Stomach smooth muscle (tissue), 2 donors: Measurements from ENCODE around the gene DTD1.

Experiments
- H3K27ac ChIP-seq: one replicate; pipeline ENCODE4 v1.7.0; 2013; ENCODE audit warnings: mild to moderate bottlenecking, low read length, inconsistent platforms
- H3K27me3 ChIP-seq, 2 donors: one replicate each; pipeline ENCODE4 v1.7.0; 2013; ENCODE audit warnings: low read length in 2 of 2; ENCODE audit not compliant: insufficient read depth in 2 of 2, control insufficient read depth in 1 of 2
- H3K36me3 ChIP-seq, 2 donors: one replicate each; pipeline ENCODE4 v1.7.0; 2013; ENCODE audit warnings: low read length in 2 of 2; ENCODE audit not compliant: control insufficient read depth in 2 of 2, insufficient read depth in 2 of 2
- H3K4me1 ChIP-seq: one replicate; pipeline ENCODE4 v1.7.0; 2013; ENCODE audit warnings: low read length; ENCODE audit not compliant: control insufficient read depth, insufficient read depth
- H3K4me3 ChIP-seq, 2 donors: one replicate each; pipeline ENCODE4 v1.7.0; 2013; ENCODE audit warnings: low read length in 2 of 2
- H3K9ac ChIP-seq, 2 donors: one replicate each; pipeline ENCODE4 v1.7.0; 2013; ENCODE audit warnings: low read length in 2 of 2, mild to moderate bottlenecking in 1 of 2
- H3K9me3 ChIP-seq, 2 donors: one replicate each; pipeline ENCODE4 v1.7.0; 2013; ENCODE audit warnings: low read length in 2 of 2; ENCODE audit not compliant: control insufficient read depth in 2 of 2
- donor health status: healthy.
- donor health status: Pancreatic carcinoma.

Gene DTD1

DNA sequence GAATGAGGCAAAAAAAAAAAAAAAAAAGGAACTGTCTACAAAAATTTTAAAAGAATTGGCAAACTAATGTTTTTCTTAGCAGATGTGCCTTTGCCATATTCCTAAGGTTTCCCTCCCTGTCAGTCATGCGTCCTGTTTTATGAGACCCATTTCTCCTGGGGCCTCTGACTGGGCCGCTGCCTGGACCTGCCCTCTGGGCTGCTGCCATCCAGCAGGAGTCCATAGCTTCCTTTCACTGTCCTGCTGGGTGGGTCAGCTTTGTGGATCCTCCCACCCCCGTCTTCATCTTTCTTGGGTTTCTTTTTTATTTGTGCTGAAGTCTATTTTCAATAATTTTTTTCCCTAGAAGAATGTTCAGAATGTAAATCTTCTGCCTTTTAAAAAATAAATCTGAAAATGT, 114.9 kb downstream of the DTD1 start:
- no peaks in the 10 kb centered on the region for H3K4me1 ChIP-seq
- H3K27me3 ChIP-seq = no peaks in the 10 kb centered on the region
- no peak overlapping the region for H3K9ac ChIP-seq
- no peak overlapping the region for H3K27ac ChIP-seq
- H3K4me3 ChIP-seq = no peak overlapping the region
- H3K36me3 ChIP-seq = no peaks in the 10 kb centered on the region
- H3K9me3 ChIP-seq = no peaks in the 10 kb centered on the region

DNA sequence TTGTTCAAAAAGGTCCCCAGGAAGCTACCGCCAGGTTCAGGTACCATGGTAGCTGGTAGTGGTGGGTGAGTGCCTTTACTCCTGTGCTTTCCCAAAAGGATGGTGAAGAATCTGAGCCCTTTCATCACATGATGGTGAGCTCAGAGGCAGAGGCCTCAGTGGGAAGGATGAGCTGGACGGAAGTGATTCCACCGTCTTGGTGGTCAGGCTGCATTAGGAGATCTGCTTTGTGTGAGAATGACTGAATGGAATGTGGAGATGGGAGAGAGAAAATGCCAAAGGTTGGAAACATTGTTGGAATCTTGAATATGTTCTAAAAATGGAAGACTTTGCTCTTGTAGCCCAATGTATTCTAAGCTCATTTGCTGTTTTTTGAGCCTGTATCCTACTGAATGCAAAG, 117.6 kb downstream of the DTD1 start:
- no peak overlapping the region for H3K9ac ChIP-seq

DNA sequence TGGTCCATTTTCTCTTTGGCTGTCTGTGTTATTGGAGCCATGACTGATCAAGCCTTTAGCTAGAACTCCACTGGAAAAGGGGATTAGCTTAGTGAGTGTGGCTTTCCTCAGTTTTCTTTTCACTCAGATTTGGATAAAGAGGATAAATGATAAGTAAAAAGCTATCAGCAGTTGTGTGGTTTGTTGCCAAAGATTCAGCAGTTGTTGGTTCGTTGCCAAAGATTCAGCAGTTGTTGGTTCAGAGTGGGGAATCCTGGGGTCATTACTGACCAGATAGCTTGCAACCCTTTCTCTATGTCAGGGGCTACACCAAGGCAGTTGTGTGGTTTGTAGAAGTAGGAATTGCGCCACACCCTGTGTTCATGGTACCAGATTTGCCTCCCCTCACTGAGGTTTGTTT, 118.1 kb downstream of the DTD1 start:
- no peaks in the 10 kb centered on the region for H3K36me3 ChIP-seq
- H3K9ac ChIP-seq = no peak overlapping the region
- H3K27me3 ChIP-seq = no peaks in the 10 kb centered on the region
- no peaks in the 10 kb centered on the region for H3K4me1 ChIP-seq
- no peak overlapping the region for H3K4me3 ChIP-seq
- H3K9me3 ChIP-seq = no peaks in the 10 kb centered on the region
- no peak overlapping the region for H3K27ac ChIP-seq

More for the DNA sequence above, 117.6 kb downstream of the DTD1 start:
- Histone ChIP-seq H3K27me3 (no peaks in the 10 kb centered on the region), H3K4me1 (no peaks in the 10 kb centered on the region), H3K36me3 (no peaks in the 10 kb centered on the region), H3K9me3 (no peaks in the 10 kb centered on the region), H3K27ac (no peak overlapping the region), H3K4me3 (no peak overlapping the region)

DNA sequence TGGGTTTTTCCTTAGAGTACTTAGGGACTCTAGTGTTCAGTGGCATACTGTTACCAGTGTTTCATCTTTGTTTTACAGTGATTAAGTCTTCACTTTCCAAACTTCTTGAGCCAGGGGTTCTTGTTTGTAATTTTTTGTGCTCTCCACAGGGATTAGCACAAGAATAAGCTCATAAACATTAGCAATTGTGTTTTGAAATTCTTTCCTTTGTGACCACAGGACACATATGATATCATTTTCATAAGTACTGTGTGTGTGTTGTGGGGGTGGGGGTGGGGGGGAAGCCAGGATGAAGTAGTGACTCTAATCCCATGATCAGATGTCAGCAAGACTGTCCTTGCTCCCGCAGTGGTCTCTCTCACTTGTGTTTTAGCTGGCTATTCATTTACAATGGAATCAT, 124.3 kb downstream of the DTD1 start:
- H3K9ac ChIP-seq = no peak overlapping the region
- no peak overlapping the region for H3K27ac ChIP-seq
- H3K27me3 ChIP-seq = no peaks in the 10 kb centered on the region
- peaks cover 0 to 6% of the 10 kb centered on the region in 2 donors for H3K36me3 ChIP-seq
- H3K4me3 ChIP-seq = no peak overlapping the region
- H3K9me3 ChIP-seq = no peaks in the 10 kb centered on the region
- no peaks in the 10 kb centered on the region for H3K4me1 ChIP-seq

DNA sequence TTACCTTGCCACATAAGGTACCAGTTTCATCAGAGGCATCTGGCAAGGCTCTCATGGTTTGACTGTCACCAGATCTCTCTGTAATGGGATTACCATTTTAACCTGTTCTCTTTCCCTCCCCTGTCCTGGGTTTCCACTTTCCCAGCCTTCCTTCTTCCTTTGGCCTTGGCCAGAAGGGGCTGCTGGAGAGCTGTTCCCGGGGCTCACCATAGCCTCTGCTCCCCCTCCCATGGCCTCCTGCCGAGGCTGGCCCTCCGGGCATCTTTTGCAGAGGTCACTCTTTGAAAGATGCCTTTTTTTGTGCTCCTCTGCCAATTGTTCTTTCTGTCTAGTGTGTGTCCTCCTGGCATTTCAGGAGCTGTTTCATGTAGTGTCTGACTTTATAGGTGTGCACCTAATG, 125.0 kb downstream of the DTD1 start:
- Histone ChIP-seq H3K36me3 (peaks cover 0 to 6% of the 10 kb centered on the region in 2 donors), H3K9me3 (no peaks in the 10 kb centered on the region), H3K4me1 (no peaks in the 10 kb centered on the region), H3K27me3 (no peaks in the 10 kb centered on the region), H3K27ac (no peak overlapping the region), H3K4me3 (no peak overlapping the region), H3K9ac (no peak overlapping the region)

DNA sequence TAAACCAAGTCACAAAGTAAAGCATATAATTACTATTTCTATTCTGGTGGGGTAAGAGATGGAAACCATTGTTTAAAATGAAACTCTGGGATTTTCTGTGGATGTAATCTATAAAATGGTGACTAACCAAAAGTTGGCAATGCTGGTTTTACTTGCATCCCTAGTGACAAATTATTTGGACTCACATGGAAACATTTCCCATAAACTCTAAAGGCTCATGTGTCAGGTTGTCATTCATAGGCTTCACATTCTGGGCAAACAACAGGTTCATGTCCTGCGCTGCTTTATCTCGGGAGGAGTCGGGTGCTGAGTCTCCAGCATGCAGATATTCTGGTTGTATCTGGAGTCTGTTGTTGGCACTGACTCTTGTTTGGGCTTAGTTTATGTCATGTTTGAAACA, 127.7 kb downstream of the DTD1 start:
- Histone ChIP-seq H3K4me3 (no peak overlapping the region), H3K27ac (no peak overlapping the region), H3K9me3 (no peaks in the 10 kb centered on the region), H3K36me3 (peaks cover 0 to 6% of the 10 kb centered on the region in 2 donors), H3K9ac (no peak overlapping the region), H3K4me1 (no peaks in the 10 kb centered on the region), H3K27me3 (no peaks in the 10 kb centered on the region)

DNA sequence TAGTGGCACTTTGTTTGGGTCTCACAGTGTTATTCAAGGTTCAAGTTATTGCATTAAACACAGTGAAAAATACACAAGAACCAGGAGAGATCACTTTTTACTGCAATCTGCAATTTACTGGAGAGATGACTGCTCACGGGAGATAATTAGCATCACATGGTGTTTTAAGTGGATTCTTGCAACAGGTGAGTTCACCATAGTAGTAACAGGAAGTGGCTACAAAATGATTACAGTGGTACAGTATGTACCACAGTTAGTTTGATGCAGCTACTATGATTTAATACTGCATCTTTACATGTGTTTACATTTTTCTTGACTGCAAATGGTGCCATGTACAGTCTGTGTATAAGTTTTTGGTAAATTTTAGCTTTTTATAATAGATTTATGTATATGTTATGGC, 129.2 kb downstream of the DTD1 start:
- Histone ChIP-seq H3K36me3 (peaks cover 0 to 6% of the 10 kb centered on the region in 2 donors), H3K4me3 (no peak overlapping the region), H3K9me3 (no peaks in the 10 kb centered on the region), H3K9ac (no peak overlapping the region), H3K27me3 (no peaks in the 10 kb centered on the region), H3K27ac (no peak overlapping the region), H3K4me1 (no peaks in the 10 kb centered on the region)

DNA sequence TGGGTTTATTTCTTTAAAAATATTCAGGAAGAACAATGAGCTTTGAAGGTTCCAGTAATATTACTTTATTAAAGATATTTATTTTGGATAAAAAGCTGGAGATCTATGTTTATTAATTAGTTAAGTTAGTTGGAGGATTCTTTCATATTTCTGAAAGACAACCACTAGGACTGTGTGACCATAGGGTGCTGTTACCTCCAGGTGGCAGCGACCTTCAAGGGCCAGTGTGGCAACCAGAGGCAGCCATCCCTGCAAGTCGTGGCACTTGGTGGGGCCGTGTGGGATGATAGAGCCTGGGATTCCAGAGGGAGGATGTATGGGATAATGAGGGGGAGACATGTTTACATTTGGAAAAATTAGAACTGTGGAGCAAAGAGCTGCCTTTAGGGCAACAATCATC, 130.3 kb downstream of the DTD1 start:
- H3K27ac ChIP-seq = no peak overlapping the region

DNA sequence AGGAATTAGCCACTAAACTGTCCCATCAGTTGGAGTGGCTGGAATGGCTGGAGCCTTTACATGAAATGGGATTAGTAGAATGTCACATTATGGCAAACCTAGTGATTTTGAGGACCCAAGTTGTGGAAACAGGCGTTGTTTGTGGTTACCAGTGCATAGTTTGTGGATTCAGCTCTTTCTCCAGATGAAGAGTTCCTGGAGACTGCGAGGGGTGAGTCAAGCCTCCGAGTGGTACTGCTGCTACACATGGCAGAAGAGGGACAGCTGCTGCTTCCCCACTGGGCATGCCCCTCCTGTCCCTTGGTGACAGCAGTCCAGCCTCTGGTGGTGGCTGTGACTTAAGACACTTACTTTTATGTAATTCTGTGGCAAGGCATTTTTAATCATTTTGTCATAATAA, 131.6 kb downstream of the DTD1 start:
- H3K9ac ChIP-seq = no peak overlapping the region

More for the DNA sequence above, 130.3 kb downstream of the DTD1 start:
- H3K9me3 ChIP-seq = no peaks in the 10 kb centered on the region
- H3K4me3 ChIP-seq = no peak overlapping the region
- H3K36me3 ChIP-seq = peaks cover 0 to 3% of the 10 kb centered on the region in 2 donors
- H3K9ac ChIP-seq = no peak overlapping the region
- H3K4me1 ChIP-seq = no peaks in the 10 kb centered on the region
- H3K27me3 ChIP-seq = no peaks in the 10 kb centered on the region

DNA sequence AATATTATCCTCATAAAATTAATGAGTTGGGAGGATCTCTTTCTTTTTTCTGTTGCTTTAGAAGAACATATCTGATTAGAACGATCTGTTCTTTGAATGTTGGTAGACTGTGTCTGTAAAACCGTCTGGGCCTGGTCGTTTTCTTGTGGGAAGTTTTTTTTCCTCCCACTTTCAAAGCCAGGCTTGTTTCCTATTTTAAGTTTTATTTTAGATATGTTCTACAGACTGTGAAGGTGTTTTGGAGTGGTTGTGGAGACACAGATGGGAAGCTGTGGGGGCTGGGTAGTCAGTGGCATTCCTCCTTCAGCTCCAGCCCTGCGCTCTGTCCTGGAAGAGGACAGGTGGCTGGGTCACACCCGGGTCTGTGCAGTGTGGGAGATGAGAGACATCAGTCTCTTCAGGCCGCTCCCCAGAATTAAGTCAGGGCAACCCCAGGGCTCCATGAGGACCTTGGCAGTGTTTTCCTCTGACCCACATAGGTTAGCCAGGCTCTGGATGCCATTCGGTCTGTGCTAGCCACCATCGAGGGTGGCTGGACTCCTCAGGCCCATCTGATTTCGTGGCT, 133.8 kb downstream of the DTD1 start:
- Histone ChIP-seq H3K9me3 (no peaks in the 10 kb centered on the region), H3K9ac (no peak overlapping the region), H3K36me3 (no peaks in the 10 kb centered on the region), H3K4me3 (no peak overlapping the region), H3K4me1 (no peaks in the 10 kb centered on the region), H3K27me3 (no peaks in the 10 kb centered on the region), H3K27ac (no peak overlapping the region)

More for the DNA sequence above, 131.6 kb downstream of the DTD1 start:
- Histone ChIP-seq H3K27ac (no peak overlapping the region), H3K36me3 (no peaks in the 10 kb centered on the region), H3K9me3 (no peaks in the 10 kb centered on the region), H3K4me3 (no peak overlapping the region), H3K4me1 (no peaks in the 10 kb centered on the region), H3K27me3 (no peaks in the 10 kb centered on the region)

DNA sequence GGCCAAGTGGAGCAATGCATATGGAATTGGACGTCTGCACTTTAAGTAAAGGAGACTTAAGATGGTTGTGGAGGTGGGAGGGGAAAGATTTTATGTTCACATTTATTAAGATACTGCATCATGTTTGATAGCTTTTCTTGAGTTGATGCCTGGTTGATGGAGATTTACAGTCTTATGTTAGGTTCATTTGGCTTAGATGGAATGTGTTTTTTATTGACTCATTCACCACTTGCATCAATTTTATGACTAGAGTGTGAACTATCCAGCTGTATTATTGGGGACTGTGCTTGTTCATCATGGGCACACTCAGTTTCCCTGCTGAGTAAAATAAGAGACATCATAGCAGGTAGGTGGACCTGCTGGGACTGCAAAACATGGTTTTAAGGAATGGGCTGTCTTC, 134.5 kb downstream of the DTD1 start:
- Histone ChIP-seq H3K9me3 (no peaks in the 10 kb centered on the region), H3K36me3 (no peaks in the 10 kb centered on the region), H3K27me3 (no peaks in the 10 kb centered on the region), H3K4me1 (no peaks in the 10 kb centered on the region), H3K9ac (no peak overlapping the region), H3K27ac (no peak overlapping the region), H3K4me3 (no peak overlapping the region)
